GM18861 (cell line): Measurements from ENCODE around the gene SESN1.
"Not testable (repeated sequence)": the region's sequence is repeated elsewhere in the genome, so short reads cannot be mapped to it uniquely, and the experiment has no call there.

Experiments
- ATAC-seq: cut with Tn5 transposase; IDR thresholded peaks from one replicate; pipeline ENCODE4 v1.9.1; 2021; ENCODE audit not compliant: unreplicated experiment

SESN1 gene

GRCh38 chr6:109002051-109002697 is 92.5 kb downstream of the SESN1 start:
- ATAC-seq: no peak

DNA sequence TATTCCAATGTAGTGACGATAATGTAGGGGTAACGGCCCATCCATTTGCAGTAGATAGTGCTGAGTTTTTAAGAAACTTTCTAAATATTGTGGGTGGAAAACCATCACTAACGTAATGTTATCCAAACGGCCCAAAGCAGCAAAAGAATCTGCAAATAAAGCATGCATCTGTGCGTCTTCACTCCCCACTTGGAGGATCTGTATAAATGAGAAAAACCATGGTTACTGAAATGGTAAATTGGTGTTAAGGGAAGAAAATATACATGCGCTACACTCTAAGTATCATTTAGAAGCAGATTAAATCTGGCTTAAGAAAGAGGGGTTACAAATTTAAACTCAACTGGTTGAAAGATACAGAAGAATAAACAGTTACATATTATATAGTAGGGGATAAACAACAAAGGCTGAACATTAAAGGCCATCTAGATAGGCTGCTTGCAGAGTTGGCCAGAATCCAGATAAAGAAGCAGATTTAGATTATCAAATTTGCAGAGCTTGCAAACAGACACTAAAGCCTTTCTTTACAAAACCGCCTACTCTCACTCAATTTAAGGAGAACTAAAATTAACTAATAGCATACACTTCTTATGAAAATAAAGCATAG is 93.3 kb downstream of the SESN1 start:
- no peak for ATAC-seq

- no peak for ATAC-seq
Observed at GRCh38 chr6:109000289-109000688, 94.4 kb downstream of the SESN1 start.

DNA sequence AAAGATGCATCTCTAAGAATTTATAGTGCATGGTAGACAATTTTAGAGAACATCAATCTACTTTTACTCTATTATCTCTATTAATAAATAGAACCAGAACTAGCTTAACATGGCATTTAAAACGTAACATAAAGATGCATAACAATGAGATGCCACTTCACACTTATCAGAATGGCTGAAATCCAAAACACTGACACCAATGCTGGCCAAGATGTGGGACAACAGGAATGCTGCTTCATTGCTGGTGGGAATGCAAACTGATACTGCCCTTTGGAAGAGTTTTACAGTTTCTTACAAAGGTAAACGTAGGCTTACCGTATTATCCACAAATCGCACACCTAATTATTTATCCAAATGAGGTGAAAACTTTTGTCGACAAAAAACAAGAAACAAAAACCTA is 95.2 kb downstream of the SESN1 start:
- ATAC-seq: no peak

DNA sequence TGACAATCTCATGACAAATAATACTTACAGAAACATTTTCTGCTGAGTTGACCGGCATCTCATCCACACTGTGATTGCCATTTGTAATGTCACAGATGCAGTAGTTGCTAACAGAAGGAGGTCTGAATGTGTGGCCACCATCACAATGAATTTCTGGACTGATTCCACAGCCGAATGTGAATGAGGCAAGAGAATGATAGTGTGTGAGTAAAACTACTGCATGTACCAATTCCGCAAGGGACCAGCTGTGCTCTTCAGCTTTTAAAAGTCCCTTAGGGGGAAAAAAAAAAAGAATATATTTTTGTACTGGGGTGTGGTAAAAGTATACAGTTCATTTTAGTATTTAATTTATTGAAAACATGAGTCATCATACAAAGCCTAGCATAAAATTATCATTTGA is 96.2 kb downstream of the SESN1 start:
- no peak for ATAC-seq

DNA sequence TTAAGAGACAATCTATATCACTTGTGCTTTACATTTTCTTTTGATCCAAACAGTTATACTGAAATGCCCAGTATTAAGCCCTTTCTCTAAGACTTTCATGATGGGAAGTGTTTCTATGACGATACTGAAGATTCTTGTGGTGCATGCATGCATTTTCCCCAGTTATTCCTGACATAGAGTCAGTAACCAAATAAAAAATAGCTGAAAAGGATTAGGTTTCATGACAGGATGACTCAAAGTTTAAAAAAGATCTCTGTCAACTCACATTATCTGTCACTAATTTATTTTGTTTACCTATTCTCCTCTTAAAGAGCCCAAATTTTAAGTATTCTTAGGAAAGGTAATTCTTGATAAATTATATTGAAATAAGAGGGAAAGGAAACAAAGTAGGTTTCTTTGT is 98.4 kb downstream of the SESN1 start:
- no peak for ATAC-seq

GRCh38 chr6:108995296-108995695 is 99.3 kb downstream of the SESN1 start:
- no peak for ATAC-seq

- ATAC-seq: no peak
Observed at GRCh38 chr6:108993876-108994275, 100.8 kb downstream of the SESN1 start.

DNA sequence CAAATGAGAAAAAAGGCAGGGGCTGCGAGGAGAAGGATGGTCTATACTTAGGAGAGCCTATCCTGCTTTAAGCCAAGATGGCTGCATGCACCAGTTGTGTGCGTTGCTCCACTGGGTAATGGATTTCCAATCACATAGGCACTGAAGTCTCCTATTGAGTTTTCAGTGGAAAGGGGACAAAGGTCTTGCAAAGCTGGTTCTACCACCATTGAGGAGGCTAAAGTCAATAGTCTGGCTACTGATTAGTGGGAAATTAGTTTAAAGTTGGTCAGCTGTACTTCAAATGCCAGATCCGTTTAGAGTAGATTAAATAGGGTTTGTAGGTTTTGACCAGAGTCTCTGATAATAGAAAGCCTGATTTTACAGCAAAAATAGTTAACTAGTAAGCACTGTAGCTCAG is 104.9 kb downstream of the SESN1 start:
- ATAC-seq: no peak

GRCh38 chr6:108988765-108989164 is 105.9 kb downstream of the SESN1 start:
- no peak for ATAC-seq

DNA sequence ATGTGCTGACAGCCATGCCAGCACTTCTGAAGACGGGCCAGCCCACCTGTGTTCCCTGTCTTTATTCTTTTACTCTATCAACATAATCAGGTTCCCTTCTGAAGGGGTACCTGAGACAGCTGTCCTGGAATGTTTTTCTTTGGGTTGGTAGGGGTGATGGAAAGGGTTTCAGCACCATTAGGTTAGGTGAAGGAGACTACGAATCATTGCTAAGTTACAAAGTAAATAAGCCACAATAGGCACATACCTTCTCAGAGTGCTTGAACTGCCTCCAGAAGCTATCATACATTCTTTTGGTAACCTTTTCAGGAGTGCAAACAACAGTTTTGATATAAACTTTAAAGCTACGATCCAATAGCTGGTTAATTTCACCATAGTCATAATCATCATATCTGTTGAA is 106.3 kb downstream of the SESN1 start:
- no peak for ATAC-seq

DNA sequence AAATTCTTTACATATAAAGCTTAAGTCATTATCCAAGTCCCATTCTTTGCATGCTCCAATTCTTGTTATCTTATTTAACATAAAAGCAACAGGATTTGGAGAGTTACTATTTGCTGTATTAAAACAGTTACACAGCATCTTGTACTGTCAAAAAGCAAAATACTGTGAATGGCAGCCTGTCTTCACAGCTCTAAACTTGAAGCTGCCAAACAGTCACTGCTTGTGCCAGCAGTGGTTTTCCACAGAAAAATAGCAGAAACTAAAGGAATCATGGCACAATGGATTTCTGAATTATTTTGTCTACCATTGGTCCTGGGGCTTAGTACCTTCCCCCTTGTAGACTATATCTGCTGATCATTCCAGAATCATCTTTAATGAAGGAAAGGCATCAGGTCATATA is 107.5 kb downstream of the SESN1 start:
- no peak for ATAC-seq

DNA sequence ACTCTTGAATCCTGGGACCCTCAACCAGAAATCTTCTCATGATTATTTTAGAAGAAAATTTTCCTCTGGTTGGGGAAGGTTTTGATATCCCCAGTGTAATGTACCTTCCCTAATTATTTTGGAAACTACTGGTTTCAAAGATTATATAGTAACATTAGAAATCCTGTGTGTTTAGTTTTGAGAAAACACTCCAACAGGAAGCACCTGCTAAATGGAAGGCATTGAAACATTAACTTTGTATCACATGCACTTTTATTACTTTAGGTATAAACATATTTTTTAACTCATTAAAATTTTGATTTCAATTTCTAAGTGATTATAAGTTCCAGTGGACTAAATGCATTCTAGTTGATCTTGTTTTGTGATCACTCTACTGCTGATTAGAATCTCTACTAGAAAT is 109.3 kb downstream of the SESN1 start:
- ATAC-seq: no peak

DNA sequence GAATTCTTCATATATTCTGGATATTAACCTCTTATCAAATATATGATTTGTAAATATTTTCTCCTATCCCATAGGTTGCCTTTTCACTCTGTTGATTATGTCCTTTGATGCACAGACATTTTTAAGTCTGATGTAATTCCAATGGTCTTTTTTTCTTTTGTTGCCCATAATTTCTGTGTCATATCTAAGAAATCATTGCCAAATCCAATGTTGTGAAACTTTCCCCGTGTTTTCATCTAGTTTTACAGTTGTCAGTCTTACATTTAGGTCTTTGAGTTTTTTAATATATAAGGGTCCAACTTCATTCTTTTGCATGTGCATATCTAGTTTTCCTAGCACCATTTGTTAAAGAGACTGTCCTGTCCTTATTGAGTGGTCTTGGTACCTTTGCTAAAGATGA is 111.5 kb downstream of the SESN1 start:
- no peak for ATAC-seq

- ATAC-seq: no peak
Observed at GRCh38 chr6:108982154-108983113, 112.2 kb downstream of the SESN1 start.

- not testable (repeated sequence) for ATAC-seq
Observed at GRCh38 chr6:108978638-108979037, 116.0 kb downstream of the SESN1 start.

DNA sequence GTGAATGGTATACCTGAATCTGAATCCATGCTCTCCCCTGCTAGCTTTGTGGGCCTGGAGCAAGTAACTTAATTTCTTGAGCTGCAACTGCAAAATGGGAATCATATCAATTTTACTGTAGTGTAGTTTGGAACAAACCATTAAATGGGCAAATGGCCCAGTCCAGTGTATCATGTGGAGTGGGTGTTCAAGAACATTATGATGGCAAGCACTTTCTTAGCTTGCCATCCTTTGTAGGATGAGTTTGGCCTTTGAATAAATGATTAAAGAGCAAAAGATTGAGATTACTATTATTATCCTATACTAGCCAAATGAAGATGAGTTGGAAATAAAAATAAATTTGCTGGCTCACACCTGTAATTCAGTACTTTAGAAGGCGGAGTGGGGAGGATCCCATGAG is 120.4 kb downstream of the SESN1 start:
- ATAC-seq: no peak

GRCh38 chr6:108969776-108970175 is 124.9 kb downstream of the SESN1 start:
- ATAC-seq: no peak

GRCh38 chr6:108968325-108969316 is 126.0 kb downstream of the SESN1 start:
- ATAC-seq: no peak

DNA sequence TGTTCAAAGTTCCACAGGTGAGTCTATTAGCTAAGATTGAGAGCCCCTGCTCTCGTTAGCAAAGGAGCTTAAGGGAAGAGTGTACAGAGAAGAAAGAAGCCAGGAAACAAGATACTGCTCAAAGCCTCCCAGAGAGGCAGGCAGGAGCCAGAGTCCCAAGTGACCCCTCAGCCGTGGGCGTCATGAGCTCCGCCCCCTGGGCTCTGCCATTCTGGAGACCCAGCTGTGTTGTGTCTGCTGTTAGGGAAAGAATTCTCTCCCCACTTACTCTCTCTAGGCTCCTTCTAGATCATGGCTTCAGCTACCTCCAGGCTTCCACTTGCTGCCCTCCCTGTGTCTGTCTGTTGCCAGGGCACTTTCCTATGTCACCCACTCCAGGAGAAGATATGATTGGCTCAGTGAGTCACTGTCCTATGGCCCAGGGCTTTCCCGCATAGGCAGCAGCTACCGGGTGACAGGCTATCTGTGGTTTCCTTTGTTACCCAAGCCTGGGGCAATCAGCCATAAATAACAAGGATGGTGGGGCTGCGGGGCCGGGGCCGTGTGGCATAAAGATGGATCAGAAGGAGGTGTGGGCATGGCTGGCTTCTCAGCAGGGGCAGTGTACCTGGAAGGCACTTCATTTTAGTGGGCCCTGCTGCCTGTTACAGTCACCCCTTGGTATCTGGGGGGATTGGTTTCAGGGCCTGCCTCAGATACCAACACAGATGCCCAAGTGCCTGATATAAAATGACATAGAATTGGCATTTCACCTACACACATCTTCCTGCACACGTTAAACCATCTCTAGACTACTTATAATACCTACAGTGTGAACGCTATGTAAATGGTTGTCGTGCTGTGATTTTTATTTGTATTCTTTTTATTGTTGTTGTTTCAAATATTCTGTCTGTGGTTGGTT is 127.5 kb downstream of the SESN1 start:
- no peak for ATAC-seq
